Measurements from ENCODE around the gene NAMPT. TPM values are rescaled to one million over a fixed set of nuclear protein-coding genes. Genes with fewer than 3 reads are reported as not detected.

Gene NAMPT
- total and polyA plus RNA-seq, 2 experiments from 2014 or later: 25.0 to 32.7 TPM

DNA sequence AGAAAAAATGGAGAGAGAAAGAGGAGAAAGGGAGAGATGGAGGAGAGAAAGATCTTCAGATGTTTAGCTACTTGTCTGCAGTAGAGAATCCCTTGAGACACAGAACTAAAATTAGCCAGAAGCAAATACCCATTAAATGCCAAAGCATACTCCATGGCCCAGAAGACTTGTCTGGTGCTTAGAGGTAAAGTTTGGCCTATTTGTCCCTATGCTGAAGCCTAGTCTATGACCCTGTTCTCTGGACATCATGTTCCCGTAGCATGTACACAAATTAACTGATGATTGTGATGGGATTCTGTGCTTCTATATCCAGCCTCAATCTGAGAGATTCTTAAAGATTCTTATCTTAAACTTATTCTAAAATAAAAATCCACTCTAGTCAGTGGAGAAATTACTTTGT, 85.8 kb downstream of the NAMPT start:
- in situ Hi-C loops (cut with MboI): no loop called here
- no peak for TF ChIP-seq EZH2phosphoT487 (IDR thresholded peaks at IDR 0.05; ENCODE audit: insufficient read depth, low read depth)
- TF ChIP-seq EZH2 (IDR thresholded peaks at IDR 0.05; ENCODE audit: insufficient read depth, poor library complexity, severe bottlenecking): no peak
- WGBS, 2 experiments (ENCODE audit: low coverage in 1 of 2, low lambda C conversion rate in 2 of 2, missing lambda C conversion rate in 2 of 2): 84 to 100% methylated on average over 1 of the region's 1 CpG

More for the DNA sequence above, 85.8 kb downstream of the NAMPT start:
- H3K9ac ChIP-seq: no peak overlapping the region
- H3K27ac ChIP-seq: no peak overlapping the region
- no peaks in the 10 kb centered on the region for H3K27me3 ChIP-seq (replicated peaks; ENCODE audit: insufficient read depth)
- no peaks in the 10 kb centered on the region for H3K36me3 ChIP-seq (ENCODE audit: low read depth)
- no peaks in the 10 kb centered on the region for H3K9me3 ChIP-seq (ENCODE audit: low read depth)
- no peak overlapping the region for H3K4me3 ChIP-seq
- H3K79me2 ChIP-seq (ENCODE audit: insufficient read depth): no peaks in the 10 kb centered on the region
- H4K20me1 ChIP-seq (ENCODE audit: insufficient read depth): no peaks in the 10 kb centered on the region
- no peak for DNase-seq
- no peak overlapping the region for H2AFZ ChIP-seq
- no peaks in the 10 kb centered on the region for H3K4me1 ChIP-seq (ENCODE audit: insufficient read depth)
- no peaks in the 10 kb centered on the region for H3F3A ChIP-seq (ENCODE audit: insufficient read depth)
- H3K9me2 ChIP-seq (ENCODE audit: insufficient read depth): no peaks in the 10 kb centered on the region
- no peak overlapping the region for H3K4me2 ChIP-seq (ENCODE audit: unreplicated experiment)

Small RNA genes within 50 kb of the gene (small RNA-seq; reads per million reads assigned to genes)
- gene RNU6-392P (ENCODE audit: low read depth, low replicate concordance): not detected

Other genes starting within 250 kb of the NAMPT start
- gene SYPL1, start 172.7 kb downstream of the NAMPT start, total RNA-seq (2014; rRNA removed; shearing (Covaris generic)): 49.0 and 59.7 TPM in 2 replicates
- gene SYPL1, start 172.7 kb downstream of the NAMPT start, polyA plus RNA-seq (2016; fragmentation: Nextera tagmentation; extraction: Ambion mirVana): 105 and 110 TPM in 2 replicates

All from GM23248 (cell line).